ENCODE results near the gene WFDC11.
"Not testable (repeated sequence)": the region's sequence is repeated elsewhere in the genome, so short reads cannot be mapped to it uniquely, and the experiment has no call there.

WFDC11 gene

DNA sequence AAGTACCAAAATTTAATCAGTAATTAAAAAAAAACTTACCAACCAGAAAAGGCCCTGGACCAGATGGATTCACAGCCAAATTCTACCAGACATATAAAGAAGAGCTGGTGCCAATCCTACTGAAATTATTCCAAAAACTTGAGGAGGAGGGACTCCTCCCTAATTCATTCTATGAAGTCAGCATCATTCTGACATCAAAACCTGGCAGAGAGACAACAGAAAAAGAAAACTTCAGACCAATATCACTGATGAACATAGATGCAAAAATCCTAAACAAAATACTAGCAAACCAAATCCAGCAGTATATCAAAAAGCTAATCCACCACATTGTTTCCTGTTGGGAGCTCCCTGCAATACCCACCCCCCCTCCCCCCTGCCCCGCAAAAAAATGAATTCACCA lies at the start of gene WFDC11:
Gene WFDC11, minus strand, starts transcription at position 101 of the 400 bp plus-strand sequence. CDS start 19,639 bp downstream, outside the sequence.
- no peak for DNase-seq (ENCODE audit: low read depth in 3 of 3, low spot score in 1 of 3)

DNA sequence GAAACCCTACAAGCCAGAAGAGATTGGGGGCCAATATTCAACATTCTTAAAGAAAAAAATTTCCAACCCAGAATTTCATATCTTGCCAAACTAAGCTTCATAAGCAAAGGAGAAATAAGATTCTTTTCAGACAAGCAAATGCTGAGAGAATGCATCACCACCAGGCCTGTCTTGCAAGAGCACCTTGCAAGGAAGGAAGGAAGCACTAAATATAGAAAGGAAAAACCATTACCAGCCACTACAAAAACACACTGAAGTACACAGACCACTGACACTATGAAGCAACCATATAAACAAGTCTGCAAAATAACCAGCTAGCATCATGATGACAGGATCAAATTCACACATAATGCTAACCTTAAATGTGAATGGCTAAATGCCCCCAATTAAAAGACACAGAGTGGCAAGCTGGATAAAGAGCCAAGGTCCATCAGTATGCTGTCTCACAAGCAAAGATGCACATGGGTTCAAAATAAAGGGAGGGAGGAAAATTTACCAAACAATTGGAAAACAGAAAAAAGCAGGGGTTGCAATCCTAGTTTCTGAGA lies 46.2 kb upstream of the WFDC11 start:
- DNase-seq (ENCODE audit: low read depth in 3 of 3, low spot score in 1 of 3) = not testable (repeated sequence)

DNA sequence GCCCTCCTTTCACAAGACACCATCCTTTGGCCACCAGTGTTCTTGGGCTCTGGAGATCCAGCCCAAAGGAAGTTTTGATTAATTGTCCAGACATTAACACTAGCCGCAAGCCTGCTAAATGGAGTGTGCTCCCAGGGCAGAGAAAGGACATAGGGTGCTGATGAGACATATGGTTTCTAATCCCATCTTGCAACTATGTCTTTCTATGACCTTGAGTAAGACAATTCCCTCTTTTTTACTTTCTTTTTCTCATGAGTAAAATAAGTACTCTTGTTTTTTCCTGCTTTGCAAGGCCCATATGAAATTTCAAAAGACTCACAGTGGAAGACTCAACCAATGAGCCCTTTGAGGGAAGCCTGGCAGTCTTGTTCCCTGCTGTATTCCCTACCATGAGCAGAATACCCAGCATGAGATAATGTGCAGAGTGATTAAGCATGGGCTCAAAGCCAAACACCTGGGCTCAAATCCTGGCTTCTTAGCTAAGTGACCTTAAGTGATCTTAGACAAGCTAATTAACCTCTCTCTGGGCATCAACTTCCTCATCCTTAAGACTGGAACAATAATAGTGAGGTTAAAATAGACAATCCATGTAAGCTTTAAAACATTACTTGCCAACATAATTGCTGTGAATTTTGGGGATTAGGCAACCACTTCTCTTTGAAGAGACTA lies 35.1 kb upstream of the WFDC11 start, which contains the start of gene WFDC10B:
Gene WFDC10B, minus strand, starts transcription at position 51 of the 669 bp plus-strand sequence. CDS start 19,027 bp downstream, outside the sequence.
- DNase-seq (ENCODE audit: low read depth in 3 of 3, low spot score in 1 of 3) = no peak

DNA sequence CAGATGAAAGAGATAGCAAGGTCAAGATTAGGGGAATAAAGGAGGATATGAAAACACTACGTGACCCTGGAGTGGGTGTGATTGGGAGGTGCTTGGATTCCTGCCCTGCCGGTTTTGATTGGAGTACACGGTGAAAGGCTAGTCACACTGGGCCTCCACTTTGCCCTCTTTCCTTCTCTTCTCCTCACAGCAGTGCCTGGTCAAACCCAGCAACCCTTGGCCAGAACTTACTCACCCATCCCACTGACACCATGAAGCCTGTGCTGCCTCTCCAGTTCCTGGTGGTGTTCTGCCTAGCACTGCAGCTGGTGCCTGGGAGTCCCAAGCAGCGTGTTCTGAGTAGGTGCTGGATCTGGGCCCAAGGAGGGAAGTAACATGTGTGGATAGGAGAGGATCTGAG lies 31.8 kb upstream of the WFDC11 start, which contains the start of gene WFDC13:
Gene WFDC13, plus strand, starts transcription at position 166 of the 400 bp plus-strand sequence. Its CDS starts 86 bp downstream, at position 252.
- no peak for DNase-seq (ENCODE audit: low read depth in 3 of 3, low spot score in 1 of 3)

DNA sequence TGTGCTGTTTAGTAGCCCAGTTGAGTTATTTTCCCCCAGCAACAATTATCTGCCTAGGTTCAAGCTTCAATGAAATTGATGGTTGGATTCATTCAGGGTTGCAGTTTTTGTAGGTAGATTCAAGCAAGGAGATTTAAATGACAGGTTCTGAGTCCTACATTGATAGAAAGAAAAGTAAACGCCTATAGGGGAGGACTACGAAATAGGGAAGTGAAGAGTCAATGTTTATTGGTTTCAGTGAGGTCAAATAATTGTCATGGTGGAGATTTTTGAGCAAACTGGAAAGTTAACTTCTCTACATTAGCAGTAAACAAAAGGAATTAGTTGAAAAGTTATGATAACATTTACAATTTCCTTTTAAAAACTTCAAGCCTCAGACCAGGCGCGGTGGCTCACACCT lies 31.1 kb upstream of the WFDC11 start:
- DNase-seq (ENCODE audit: low read depth in 3 of 3, low spot score in 1 of 3) = no peak

DNA sequence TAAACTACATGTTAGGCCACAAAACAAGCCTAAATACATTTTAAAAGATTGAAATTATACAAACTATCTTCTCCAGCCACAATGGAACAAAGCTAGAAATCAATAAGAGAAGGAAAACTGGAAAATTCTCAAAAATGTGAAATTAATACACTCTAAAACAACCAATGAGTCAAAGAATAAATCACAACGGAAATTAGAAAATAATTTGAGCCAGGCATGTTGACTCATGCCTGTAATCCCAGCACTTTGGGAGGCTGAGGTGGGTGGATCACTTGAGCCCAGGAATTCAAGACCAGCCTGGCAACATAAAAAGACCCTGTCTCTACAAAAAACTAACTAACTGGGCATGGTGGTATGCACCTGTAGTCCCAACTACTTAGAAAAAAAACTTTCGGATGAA lies 25.5 kb upstream of the WFDC11 start:
- DNase-seq (ENCODE audit: low read depth in 3 of 3, low spot score in 1 of 3) = no peak

DNA sequence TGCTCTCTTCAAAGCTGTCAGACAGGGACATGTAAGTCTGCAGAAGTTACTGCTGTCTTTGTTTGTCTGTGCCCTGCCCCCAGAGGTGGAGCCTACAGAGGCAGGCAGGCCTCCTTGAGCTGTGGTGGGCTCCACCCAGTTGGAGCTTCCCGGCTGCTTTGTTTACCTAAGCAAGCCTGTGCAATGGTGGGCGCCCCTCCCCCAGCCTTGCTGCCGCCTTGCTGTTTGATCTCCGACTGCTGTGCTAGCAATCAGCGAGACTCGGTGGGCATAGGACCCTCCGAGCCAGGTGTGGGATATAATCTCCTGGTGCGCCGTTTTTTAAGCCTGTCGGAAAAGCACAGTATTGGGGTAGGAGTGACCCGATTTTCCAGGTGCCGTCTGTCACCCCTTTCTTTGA lies 23.3 kb upstream of the WFDC11 start:
- not testable (repeated sequence) for DNase-seq (ENCODE audit: low read depth in 3 of 3, low spot score in 1 of 3)

DNA sequence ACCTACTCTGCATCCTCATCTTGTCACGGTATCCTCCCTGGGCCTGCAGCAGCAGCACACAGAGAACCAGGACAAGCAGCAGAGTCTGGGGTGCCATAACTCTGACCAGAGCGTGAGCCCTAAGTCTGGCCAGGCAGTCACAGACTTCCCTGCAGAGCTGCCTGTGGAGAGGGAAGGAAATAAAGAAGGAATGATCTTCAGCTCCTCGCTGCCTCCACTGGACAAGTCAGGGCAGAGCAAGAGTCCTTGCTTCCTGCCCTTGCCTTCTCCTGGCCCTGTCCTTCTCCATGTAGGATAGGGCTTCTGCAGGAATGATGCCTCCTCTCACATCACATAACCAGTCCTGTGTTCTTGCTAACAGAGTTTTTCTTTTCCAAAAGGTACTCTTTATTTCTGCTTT lies 15.9 kb upstream of the WFDC11 start:
- no peak for DNase-seq (ENCODE audit: low read depth in 3 of 3, low spot score in 1 of 3)

DNA sequence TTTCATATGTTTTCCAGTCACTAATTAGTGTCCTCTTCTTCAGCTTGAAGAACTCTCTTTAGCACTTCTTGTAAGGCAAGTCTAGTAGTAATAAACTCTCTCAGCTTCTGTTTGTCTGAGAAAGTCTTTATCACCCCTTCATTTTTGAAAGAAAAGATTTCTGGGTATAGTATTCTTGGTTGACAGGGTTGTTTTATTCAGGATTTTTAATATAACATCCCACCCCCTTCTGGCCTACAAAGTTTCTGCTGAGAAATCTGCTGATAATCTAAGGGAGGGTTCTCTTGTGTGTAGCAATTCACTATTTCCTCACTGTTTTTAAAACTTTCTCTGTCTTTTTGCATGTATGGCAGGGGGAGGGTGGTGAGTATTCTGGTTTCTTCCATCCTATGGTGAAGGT lies 9.6 kb upstream of the WFDC11 start:
- no peak for DNase-seq (ENCODE audit: low read depth in 3 of 3, low spot score in 1 of 3)

DNA sequence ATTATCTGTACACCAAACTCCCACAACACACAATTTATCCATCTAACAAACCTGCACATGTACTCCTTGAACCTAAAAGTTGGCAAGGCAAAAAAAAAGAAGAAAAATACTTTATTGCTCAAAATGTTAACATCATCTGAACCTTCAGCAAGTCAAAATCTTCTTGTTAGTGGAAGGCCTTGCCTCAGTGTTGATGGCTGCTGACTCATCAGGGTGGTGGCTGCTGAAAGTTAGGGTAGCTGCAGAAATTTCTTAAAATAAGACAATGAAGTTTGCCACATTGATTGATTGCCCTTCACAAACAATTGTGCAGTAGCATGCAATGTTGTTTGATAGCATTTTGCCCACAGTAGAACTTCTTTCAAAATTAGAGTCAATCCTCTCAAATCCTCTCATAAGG lies 2.7 kb upstream of the WFDC11 start:
- no peak for DNase-seq (ENCODE audit: low read depth in 3 of 3, low spot score in 1 of 3)

DNA sequence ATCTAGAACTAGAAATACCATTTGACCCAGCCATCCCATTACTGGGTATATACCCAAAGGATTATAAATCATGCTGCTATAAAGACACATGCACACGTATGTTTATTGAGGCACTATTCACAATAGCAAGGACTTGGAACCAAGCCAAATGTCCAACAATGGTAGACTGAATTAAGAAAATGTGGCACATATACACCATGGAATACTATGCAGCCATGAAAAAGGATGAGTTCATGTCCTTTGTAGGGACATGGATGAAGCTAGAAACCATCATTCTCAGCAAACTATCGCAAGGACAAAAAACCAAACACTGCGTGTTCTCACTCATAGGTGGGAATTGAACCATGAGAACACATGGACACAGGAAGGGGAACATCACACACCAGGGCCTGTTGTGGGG lies 13.0 kb downstream of the WFDC11 start:
- DNase-seq (ENCODE audit: low read depth in 3 of 3, low spot score in 1 of 3) = not testable (repeated sequence)

DNA sequence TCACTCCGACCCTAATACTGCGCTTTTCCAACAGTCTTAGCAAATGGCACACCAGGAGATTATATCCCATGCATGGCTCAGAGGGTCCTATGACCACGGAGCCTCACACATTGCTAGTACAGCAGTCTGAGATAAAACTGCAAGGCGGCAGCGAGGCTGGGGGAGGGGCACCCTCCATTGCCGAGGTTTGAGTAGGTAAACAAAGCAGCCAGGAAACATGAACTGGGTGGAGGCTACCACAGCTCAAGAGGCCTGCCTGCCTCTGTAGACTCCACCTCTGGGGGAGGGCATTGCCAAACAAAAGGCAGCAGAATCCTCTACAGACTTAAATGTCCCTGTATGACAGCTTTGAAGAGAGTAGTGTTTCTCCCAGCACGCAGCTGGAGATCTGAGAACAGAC lies 18.3 kb downstream of the WFDC11 start:
- not testable (repeated sequence) for DNase-seq (ENCODE audit: low read depth in 3 of 3, low spot score in 1 of 3)

DNA sequence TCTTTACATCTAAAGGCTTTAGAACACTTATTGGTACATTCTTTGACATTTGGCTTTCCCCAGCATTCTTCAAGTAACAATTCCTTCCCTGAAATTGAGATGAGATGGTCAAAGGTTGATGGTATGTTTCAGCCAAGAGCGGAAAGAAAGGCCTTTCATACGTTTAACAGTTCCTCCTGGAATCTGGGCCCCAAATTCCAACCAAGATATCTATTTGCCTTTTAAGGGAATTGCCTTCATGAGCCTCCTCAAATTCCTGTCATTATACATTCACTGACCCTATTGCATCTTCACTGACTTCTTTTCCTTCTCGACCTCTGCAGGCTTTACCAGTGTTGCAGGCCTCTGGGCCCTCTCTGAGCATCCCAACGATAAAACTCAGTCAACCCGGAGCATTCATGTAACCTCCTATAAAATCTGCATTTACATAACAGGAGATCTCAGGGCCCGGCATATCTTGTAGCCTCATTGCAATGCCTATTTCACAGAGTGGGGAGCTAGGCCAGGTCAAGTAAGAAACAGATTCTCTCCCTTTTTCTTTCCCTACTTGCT lies 20.7 kb downstream of the WFDC11 start:
- no peak for DNase-seq (ENCODE audit: low read depth in 3 of 3, low spot score in 1 of 3)

DNA sequence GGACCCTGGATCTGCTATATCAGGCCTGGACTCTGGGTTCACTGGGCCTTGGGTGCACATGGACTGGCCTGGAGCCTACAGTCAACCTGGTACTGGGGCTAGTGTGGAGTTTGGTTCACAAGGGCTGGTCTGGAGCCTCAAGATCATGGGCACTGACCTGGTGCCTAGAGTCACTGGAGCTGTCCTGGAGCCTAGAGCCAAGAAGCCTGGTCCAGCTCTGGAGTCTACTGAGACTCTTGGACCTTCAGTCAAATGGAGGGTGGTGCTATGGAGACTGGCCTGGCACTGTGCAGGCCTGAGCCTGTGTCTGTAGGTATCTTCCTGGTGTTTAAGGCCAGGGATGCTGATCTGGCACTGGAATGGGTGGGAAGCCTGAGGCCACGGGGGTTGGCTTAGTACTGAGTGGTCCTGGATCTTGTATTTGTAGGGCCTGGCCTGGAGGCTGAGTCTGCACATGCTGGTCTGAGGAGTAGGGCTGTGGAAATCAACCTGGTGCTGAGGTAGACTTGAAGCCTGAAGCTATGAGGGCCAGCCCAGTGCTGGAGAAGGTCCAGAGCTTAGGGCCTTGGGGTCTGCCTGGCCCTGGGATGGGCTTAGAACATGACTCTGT lies 22.5 kb downstream of the WFDC11 start:
- no peak for DNase-seq (ENCODE audit: low read depth in 3 of 3, low spot score in 1 of 3)

DNA sequence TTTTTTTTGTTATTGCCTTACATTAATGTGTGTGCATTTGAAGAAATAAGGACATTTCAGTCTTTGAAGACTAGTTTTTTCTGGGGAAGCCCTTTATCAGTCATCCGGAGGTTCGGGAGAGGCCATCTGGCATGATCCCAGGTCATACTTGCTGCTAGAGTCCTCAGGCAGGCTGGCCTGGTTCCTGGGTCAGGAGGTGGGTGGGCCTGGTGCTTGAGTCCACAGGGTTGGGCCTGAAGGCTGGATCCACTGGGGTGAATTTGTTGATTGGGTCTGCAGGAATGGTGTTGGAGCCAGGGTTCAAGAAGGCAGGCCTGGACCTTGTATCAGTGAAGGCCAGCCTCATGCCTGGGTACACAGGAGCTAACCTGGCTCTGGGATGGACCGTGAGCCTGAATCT lies 23.2 kb downstream of the WFDC11 start:
- DNase-seq (ENCODE audit: low read depth in 3 of 3, low spot score in 1 of 3) = no peak

DNA sequence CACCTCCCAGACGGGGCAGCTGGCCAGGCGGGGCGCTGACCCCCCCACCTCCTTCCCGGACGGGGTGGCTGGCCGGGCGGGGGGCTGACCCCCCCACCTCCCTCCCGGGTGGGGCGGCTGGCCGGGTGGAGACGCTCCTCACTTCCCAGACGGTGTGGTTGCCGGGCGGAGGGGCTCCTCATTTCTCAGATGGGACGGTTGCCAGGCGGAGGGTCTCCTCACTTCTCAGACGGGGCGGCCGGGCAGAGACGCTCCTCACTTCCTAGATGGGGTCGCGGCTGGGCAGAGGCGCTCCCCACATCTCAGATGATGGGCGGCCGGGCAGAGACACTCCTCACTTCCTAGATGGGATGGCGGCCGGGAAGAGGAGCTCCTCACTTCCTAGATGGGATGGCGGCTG lies 24.2 kb downstream of the WFDC11 start:
- DNase-seq (ENCODE audit: low read depth in 3 of 3, low spot score in 1 of 3) = not testable (repeated sequence)

DNA sequence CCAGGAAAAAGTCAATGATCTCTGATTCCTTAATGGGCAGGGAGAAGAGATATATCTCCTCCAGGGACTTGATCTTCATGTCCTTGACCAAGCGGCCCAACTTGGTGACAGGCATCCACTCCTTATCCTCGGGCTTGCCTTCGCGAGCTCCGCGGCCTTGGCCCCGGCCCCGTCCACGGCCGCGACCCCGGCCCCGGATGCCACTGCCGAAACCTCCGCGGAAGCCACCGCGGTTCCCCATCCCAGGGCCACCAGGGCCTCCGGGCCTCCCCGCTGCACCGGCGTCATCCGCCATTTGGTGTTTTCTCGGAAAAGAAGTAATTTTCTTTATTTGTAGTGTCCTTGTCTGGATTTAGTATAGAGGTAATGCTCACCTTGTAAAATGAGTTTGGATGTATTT lies 29.0 kb downstream of the WFDC11 start:
- DNase-seq (ENCODE audit: low read depth in 3 of 3, low spot score in 1 of 3) = not testable (repeated sequence)

DNA sequence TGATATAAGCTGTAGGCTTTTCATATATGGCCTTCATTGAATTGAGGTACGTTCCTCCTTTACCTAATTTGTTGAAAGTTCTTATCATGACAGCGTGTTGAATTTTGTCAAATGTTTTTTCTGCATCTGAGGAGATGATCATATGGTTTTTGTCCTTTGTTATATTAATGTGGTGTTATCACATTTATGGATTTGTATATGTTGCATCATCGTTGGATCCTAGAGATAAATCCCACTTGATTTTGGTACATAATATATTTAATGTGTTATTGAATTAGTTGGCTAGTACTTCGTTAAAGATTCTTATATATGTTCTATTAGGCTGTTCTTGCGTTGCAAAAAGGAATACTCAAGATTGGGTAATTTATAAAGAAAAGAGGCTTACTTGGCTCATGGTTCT lies 30.4 kb downstream of the WFDC11 start:
- no peak for DNase-seq (ENCODE audit: low read depth in 3 of 3, low spot score in 1 of 3)

DNA sequence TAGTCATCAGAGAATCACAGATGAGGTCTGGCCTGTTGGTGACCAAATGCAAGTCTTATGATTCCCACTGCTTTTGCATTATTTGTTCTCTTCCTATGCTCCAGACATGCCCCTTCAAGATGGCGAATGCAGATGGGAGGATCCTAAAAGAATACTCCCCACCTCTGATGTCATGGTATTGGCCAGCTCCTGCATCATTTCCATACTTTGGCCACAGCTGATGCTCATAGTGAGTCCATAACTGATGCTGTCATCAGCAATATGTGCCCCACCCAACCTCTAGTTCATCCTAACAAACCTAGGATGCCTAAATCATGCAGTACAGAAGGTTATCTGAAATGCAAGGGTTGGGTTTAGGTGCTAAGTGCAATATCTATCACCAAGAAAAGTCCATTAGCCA lies 33.5 kb downstream of the WFDC11 start:
- DNase-seq (ENCODE audit: low read depth in 3 of 3, low spot score in 1 of 3) = no peak

DNA sequence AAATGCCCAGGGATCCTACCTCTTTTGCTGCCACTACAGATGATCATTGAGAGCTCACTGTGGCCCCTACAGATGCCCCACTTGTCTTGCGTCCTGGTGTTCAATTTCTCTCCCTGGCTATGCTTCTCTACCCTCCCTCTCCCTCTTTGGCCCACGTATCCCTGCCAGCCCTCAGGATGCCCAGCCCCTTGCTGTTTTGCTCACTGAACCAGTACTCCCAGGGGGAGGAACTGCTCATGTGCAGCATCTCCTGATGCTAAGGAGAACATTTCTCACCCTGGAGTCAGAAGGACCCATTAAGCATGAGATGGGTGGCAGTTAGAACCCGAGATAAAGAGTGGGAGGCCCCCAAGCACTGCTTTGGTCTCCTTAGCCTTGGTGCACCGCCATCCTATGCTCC lies 38.9 kb downstream of the WFDC11 start, which contains the start of gene WFDC9:
Gene WFDC9, minus strand, starts transcription at position 101 of the 400 bp plus-strand sequence. CDS start 21,103 bp downstream, outside the sequence.
- DNase-seq (ENCODE audit: low read depth in 3 of 3, low spot score in 1 of 3) = no peak

DNA sequence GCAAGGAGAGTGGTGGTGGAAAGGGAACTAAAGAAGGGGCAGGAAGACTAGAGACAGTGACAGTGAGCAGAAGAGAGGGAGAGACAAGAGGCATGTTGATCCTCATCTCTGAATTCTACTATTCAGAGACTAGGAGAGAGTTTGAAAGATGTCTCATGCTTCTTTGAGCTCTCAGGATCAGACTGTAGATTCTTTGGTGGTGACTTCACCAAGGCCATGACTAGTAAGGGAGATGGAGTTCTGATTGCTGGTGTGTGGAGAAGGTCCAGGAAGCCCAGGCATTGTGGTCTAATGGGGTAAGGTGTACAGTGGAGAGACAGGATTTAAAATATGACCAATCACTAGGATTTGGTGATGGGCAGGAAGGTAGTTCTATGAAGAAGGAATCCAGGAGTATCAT lies 39.7 kb downstream of the WFDC11 start:
- no peak for DNase-seq (ENCODE audit: low read depth in 3 of 3, low spot score in 1 of 3)

DNA sequence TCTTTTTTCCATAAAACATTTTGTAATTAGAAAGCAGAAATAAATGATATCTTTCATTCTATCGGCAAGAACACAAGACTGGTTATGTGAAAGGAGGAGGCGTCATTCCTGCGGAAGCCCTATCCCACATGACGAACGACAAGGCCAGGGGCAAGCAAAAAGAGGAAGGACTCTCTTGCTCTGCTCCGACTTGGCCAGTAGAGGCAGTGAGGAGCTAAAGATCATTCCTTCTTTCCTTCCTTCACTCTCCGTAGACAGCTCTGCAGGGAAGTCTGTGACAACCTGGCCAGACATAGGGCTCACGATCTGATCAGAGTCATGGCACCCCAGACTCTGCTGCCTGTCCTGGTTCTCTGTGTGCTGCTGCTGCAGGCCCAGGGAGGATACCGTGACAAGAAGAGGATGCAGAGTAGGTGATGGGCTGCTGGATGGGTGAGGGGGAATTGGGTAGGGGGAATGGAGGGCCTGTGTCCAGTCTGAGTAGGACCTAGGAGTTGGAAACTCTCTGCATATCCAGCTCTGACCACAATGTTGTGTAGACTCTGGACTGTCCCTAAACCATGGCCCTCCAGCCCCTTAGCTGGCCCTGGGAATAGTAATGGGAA lies 40.4 kb downstream of the WFDC11 start, which contains the start of gene WFDC10A:
Gene WFDC10A, plus strand, starts transcription at position 244 of the 605 bp plus-strand sequence. Its CDS starts 75 bp downstream, at position 319.
- peak in 1 of 3 donors; percentile 4 for DNase-seq (ENCODE audit: low read depth in 3 of 3, low spot score in 1 of 3)
